ENCODE data around the gene DCANP1.

The DCANP1 gene

GRCh38 chr5:135446615-135447014 lies 533 bp downstream of the DCANP1 start:
- TF ChIP-seq EZH2 (IDR thresholded peaks at IDR 0.05; ENCODE audit: borderline replicate concordance, low read length) (no peak), CTCF (IDR thresholded peaks at IDR 0.05; ENCODE audit: low read length) (no peak)
- Histone ChIP-seq H3K4me1 (ENCODE audit: insufficient read depth, low read length, severe bottlenecking) (no peaks in the 10 kb centered on the region), H3K27ac (ENCODE audit: low read depth, low read length, poor library complexity, severe bottlenecking) (no peak overlapping the region), H3F3A (ENCODE audit: insufficient read depth, low read length) (no peaks in the 10 kb centered on the region), H4K20me1 (ENCODE audit: insufficient read depth, low read length) (no peaks in the 10 kb centered on the region), H3K36me3 (ENCODE audit: insufficient read depth, low read length) (no peaks in the 10 kb centered on the region), H3K4me2 (ENCODE audit: low read length) (no peak overlapping the region), H3K9ac (ENCODE audit: low read length) (no peak overlapping the region), H3K9me3 (ENCODE audit: low read length) (no peaks in the 10 kb centered on the region), H3K4me3 (ENCODE audit: low read depth, low read length, poor library complexity, severe bottlenecking) (no peak overlapping the region), H3K9me2 (ENCODE audit: low read depth, low read length) (no peaks in the 10 kb centered on the region), H3K79me2 (ENCODE audit: insufficient read depth, low read length) (no peaks in the 10 kb centered on the region), H3K27me3 (ENCODE audit: insufficient read depth, low read length) (0 out of 2 replicates have a peak, but pooled peaks cover 7% of the 10 kb centered on the region), H2AFZ (ENCODE audit: low read length) (no peak overlapping the region)

GRCh38 chr5:135446206-135446605 lies 942 bp downstream of the DCANP1 start:
- no peaks in the 10 kb centered on the region for H3K9me2 ChIP-seq (ENCODE audit: low read depth, low read length)
- no peak overlapping the region for H3K27ac ChIP-seq (ENCODE audit: low read depth, low read length, poor library complexity, severe bottlenecking)

DNA sequence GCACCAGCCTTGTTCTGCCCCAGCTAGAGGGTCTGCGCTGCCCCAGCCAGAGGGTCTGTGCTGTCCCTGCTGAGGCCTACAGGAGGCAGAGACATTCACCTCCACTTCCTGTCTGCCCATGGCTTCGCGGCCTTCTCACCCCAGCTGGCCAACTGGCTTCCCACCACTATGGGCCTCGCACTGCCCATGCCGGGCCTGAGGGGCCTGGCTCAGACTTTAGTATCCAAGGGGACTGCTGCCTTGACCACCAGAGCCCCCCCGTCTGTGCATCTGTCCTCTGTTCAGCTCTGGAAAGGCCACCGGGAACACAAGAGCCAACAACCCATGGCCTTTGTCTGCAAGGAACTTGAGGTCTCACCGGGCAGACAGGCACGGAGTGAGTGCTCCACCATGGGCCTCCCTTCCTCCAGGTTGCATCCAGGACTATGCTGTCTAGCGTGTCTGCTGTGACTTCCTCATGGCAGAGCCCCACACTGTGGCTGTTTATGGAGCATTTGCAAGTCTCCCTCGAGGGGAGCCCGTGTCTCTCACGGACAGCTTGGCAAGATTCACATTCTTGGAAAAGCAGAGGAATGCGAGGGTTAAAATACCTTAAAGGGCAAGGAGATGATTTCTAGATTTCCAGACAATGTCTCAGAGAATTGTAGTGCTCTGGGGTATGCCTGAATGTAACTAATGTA lies 1.7 kb downstream of the DCANP1 start:
- no peaks in the 10 kb centered on the region for H3F3A ChIP-seq (ENCODE audit: insufficient read depth, low read length)
- 0 out of 2 replicates have a peak, but pooled peaks cover 7% of the 10 kb centered on the region for H3K27me3 ChIP-seq (ENCODE audit: insufficient read depth, low read length)
- H4K20me1 ChIP-seq (ENCODE audit: insufficient read depth, low read length), result no peaks in the 10 kb centered on the region
- H3K9me3 ChIP-seq (ENCODE audit: low read length), result no peaks in the 10 kb centered on the region
- no peak for TF ChIP-seq CTCF (IDR thresholded peaks at IDR 0.05; ENCODE audit: low read length)
- TF ChIP-seq EZH2 (IDR thresholded peaks at IDR 0.05; ENCODE audit: borderline replicate concordance, low read length), result no peak
- no peaks in the 10 kb centered on the region for H3K4me1 ChIP-seq (ENCODE audit: insufficient read depth, low read length, severe bottlenecking)
- H2AFZ ChIP-seq (ENCODE audit: low read length), result no peak overlapping the region
- no peaks in the 10 kb centered on the region for H3K36me3 ChIP-seq (ENCODE audit: insufficient read depth, low read length)
- H3K9me2 ChIP-seq (ENCODE audit: low read depth, low read length), result no peaks in the 10 kb centered on the region
- no peak overlapping the region for H3K4me3 ChIP-seq (ENCODE audit: low read depth, low read length, poor library complexity, severe bottlenecking)
- H3K4me2 ChIP-seq (ENCODE audit: low read length), result no peak overlapping the region
- H3K79me2 ChIP-seq (ENCODE audit: insufficient read depth, low read length), result no peaks in the 10 kb centered on the region
- no peak overlapping the region for H3K27ac ChIP-seq (ENCODE audit: low read depth, low read length, poor library complexity, severe bottlenecking)
- H3K9ac ChIP-seq (ENCODE audit: low read length), result no peak overlapping the region

More at GRCh38 chr5:135446206-135446605, 942 bp downstream of the DCANP1 start:
- no peak overlapping the region for H3K4me2 ChIP-seq (ENCODE audit: low read length)
- H3K9ac ChIP-seq (ENCODE audit: low read length), result no peak overlapping the region
- no peaks in the 10 kb centered on the region for H4K20me1 ChIP-seq (ENCODE audit: insufficient read depth, low read length)
- H2AFZ ChIP-seq (ENCODE audit: low read length), result no peak overlapping the region
- H3F3A ChIP-seq (ENCODE audit: insufficient read depth, low read length), result no peaks in the 10 kb centered on the region
- no peaks in the 10 kb centered on the region for H3K4me1 ChIP-seq (ENCODE audit: insufficient read depth, low read length, severe bottlenecking)
- TF ChIP-seq CTCF (IDR thresholded peaks at IDR 0.05; ENCODE audit: low read length), result no peak
- no peak for TF ChIP-seq EZH2 (IDR thresholded peaks at IDR 0.05; ENCODE audit: borderline replicate concordance, low read length)
- no peaks in the 10 kb centered on the region for H3K36me3 ChIP-seq (ENCODE audit: insufficient read depth, low read length)
- H3K4me3 ChIP-seq (ENCODE audit: low read depth, low read length, poor library complexity, severe bottlenecking), result no peak overlapping the region
- H3K27me3 ChIP-seq (ENCODE audit: insufficient read depth, low read length), result 0 out of 2 replicates have a peak, but pooled peaks cover 7% of the 10 kb centered on the region
- no peaks in the 10 kb centered on the region for H3K79me2 ChIP-seq (ENCODE audit: insufficient read depth, low read length)
- no peaks in the 10 kb centered on the region for H3K9me3 ChIP-seq (ENCODE audit: low read length)
